CMK (cell line): ENCODE results near the gene ZBTB49.
"Not testable (repeated sequence)": the region's sequence is repeated elsewhere in the genome, so short reads cannot be mapped to it uniquely, and the experiment has no call there.

Experiments
- DNase-seq: peaks from one replicate; pipeline ENCODE4 v3.0.0-alpha.2; 2010; ENCODE audit warnings: low read depth

The ZBTB49 gene

GRCh38 chr4:4326166-4326565 is 36.1 kb downstream of the ZBTB49 start:
- no peak for DNase-seq

DNA sequence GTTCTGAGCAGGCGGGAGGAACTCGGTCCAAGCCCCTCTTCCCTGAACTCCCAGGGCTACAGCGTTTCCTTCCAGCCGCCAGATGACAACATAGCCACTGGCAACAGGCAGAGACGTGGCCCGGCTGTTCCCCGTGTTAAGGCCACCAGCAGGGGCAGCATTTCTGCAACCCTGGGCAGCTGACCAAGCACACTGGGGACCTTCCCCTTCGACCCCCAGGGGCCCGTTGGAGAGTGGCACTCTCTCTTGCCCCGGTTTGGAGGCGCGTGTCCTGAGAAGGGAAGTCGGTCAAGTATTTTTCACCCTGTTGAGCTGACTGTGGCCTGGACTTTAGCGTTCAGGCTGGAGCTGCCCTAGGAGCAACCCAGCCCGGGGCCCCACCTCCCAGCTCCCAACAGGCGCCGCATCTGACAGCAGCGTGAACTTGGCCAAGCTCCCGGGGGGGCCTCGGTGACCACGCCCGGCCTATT is 37.6 kb downstream of the ZBTB49 start:
- DNase-seq, result no peak

GRCh38 chr4:4328206-4328605 is 38.2 kb downstream of the ZBTB49 start:
- DNase-seq, result no peak

GRCh38 chr4:4328840-4329239 is 38.8 kb downstream of the ZBTB49 start:
- DNase-seq, result no peak

- DNase-seq, result no peak
These were observed 39.4 kb downstream of the ZBTB49 start for GRCh38 chr4:4329496-4329895.

GRCh38 chr4:4330794-4331193 is 40.7 kb downstream of the ZBTB49 start:
- DNase-seq, result no peak

- DNase-seq, result no peak
These were observed 42.5 kb downstream of the ZBTB49 start for GRCh38 chr4:4332529-4332928.

DNA sequence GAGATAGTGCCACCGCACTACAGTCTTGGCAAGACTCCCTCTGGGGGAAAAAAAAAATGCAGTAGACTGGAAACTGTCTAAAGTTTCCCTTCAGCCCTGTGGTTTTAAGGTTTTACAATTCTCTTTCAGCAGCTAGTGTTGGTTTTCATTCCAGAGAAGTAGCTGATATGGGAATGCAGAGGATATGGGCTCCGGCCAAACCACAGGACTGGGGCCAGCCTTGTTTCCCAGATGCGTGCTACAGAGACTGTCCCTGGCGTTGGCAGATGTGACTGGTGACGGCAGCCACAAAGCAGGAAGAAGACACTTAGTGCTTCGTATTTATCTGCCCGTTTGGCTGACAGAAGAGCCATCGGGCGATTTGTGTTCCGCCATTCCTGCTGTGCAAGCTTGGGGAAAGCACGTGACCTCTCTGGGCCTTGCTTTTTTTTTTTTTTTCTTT is 43.2 kb downstream of the ZBTB49 start:
- DNase-seq, result peak; percentile 31

DNA sequence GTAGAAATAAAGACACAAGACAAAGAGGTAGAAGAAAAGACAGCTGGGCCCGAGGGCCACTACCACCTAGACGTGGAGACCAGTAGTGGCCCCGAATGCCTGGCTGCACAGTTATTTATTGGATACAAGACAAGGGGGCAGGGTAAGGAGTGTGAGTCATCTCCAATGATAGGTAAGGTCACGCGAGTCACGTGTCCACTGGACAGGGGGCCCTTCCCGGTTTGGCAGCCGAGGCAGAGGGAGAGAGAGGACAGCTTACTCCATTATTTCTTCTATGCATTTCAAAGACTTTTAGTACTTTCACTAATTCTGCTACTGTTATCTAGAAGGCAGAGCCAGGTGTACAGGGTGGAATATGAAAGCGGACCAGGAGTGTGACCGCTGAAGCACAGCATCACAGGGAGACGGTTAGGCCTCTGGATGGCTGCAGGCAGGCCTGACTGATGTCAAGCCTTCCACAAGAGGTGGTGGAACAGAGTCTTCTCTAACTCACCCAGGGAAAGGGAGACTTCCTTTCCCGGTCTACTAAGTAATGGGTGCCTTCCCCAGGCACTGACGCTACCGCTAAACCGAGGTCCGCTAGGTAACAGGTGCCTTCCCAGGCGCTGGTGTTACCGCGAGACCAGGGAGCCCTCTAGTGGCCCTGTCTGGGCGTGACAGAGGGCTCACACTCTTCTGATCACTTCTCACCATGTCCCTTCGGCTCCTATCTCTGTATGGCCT is 44.9 kb downstream of the ZBTB49 start:
- DNase-seq, result no peak

GRCh38 chr4:4338210-4339001 is 48.4 kb downstream of the ZBTB49 start:
- no peak for DNase-seq

DNA sequence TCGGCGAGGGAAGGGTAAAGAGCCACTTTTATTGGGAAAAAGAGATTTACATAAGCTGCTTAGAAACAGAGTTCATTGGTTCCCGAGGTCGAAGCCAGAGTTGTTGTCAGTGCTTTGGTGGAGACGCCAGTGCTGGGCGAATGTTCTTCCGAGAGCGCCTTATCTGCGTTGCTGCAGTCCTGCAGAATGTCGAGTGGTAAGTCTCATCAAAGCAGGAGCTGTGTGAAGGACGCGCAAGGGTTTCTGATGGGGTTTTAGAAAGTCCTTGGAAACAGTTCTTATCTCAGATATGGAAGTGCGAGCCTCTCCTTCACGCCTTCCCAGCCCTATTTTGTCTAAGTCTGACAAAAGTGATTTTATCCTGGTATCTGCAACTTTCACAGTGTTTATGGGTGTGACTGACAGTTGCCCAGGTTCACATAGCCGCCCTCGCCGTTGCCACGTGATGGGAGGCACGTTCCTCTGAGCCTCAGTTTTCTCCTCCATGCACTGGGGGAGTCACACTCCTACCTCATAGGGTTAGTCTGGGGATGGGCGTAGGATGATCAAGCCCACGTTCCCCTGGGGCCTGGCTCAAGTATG is 49.5 kb downstream of the ZBTB49 start:
- no peak for DNase-seq

DNA sequence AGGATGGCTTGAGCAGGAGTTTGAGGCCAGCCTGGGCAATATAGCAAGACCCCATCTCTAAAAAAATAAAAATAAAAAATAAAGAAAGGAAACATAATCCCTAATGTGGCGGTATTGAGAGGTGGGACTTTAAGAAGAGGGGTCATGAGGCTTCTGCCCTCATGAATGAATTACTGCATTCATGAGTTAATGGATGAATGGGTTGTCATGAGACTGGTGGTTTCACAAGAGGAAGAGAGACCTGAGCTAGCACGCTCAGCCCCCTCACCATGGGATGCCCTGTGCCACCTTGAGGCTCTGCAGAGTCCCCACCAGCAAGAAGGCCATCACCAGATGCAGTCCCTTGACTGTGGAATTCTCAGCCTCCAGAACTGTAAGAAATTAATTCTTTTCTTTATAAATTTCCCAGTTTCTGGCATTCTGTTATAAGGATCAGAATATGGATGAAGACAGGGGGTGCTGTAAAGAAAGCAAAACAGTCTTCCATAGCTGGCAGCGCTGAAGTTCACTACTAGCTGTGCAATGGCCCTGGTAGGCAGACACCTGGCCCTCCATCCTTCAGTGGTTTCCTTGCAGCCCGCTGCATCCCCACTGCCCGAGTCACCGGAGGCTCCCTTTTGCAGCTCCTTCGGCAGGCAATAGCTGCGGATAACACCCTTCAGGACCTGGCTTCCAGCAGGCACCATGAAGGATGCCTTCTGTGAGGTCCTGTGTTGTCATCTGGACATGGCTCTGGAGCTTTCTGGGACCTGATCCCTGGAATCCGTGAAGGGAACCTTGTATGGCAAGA is 52.0 kb downstream of the ZBTB49 start:
- DNase-seq, result no peak

DNA sequence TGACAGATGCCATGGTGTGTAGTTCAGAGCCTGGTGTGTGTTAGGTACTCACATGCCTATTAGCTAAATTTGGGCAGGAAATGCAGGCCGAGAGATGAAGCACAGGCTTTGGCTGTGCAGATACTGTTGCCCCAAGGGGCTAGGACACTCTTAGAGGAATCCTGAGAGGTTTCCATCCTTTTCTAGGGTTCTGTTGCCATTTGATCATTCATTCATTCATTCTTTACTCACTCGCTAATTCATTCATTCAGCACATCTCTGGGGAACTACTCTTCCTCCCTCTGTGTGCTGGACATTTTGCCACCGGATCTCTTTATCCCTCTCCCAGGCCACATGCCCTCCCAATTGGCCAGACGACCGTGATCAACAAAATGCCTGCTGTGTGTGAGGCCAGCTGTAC is 53.0 kb downstream of the ZBTB49 start:
- no peak for DNase-seq

DNA sequence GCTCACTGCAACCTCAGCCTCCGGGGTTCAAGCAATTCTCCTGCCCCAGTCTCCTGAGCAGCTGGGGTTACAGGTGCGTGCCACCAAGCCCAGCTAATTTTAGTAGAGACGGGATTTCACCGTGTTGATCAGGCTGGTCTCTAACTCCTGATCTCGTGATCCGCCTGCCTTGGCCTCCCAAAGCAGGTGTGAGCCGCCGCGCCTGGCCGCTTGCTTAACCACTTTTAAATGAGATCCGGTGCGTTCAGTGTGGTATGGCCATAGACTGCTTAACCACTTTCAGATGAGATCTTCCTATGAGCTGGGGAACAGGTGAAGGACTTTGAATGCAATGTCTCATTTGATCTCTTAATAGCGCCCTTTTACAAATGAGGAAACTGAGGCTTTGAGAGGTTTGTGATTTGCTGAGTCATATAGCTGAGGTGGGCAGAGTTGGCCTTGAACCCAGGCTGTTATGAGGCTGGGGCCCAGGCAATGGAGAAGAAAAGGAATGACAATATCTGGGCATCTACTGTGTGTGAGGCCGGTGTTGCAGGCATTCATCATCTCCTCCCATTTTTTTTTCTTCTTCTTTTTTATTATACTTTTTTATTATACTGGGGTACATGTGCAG is 55.0 kb downstream of the ZBTB49 start:
- DNase-seq, result no peak

DNA sequence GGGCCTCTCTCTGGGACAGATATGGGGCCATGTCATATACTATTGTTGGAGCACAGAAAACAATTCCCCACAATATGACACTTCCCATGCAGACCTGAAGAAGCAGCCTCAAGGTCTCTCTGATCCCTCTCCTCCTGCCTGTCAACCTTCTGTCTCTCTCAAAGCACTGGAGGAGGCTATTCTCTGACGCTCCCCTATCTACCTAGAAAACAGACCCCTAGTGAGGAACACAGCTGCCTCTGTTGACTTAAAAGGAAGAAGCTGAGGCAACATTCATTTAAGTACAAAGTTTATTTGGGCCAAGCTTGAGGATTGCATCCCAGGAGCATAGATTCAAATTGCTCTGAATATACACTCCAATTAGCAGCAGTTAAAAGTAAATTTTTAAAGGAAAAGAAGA is 57.5 kb downstream of the ZBTB49 start:
- no peak for DNase-seq

DNA sequence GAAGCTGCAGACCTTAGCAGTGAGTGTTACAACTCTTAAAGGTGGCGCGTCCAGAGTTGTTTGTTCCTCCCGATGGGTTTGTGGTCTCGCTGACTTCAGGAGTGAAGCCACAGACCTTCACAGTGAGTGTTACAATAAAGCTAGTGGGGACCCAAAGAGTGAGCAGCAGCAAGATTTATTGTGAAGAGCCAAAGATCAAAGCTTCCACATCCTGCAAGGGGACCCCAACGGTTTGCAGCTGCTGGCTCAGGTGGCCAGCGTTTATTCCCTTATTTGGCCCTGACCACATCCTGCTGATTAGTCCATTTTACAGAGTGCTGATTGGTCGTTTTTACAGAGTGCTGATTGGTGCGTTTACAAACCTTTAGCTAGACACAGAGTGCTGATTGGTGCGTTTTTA is 58.5 kb downstream of the ZBTB49 start:
- not testable (repeated sequence) for DNase-seq

- DNase-seq, result no peak
These were observed 59.8 kb downstream of the ZBTB49 start for GRCh38 chr4:4349867-4350266.

DNA sequence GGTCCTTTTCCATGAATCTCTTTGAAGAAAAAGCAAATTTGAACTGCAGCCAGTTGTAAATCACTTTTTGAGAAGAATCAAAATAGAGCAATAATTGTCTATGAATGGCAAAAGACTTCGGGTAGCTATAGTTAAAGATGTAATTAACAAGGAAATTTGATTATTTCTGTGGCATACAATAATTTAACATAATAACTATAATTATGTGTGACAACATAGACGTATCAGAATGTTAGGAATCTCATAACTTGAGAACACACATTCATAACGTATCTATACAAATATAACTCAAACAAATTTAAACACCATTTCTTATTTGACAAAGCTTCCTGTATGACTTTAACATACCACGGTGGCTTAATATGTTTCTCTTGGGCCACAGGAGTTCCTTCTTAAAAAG is 60.9 kb downstream of the ZBTB49 start:
- no peak for DNase-seq

DNA sequence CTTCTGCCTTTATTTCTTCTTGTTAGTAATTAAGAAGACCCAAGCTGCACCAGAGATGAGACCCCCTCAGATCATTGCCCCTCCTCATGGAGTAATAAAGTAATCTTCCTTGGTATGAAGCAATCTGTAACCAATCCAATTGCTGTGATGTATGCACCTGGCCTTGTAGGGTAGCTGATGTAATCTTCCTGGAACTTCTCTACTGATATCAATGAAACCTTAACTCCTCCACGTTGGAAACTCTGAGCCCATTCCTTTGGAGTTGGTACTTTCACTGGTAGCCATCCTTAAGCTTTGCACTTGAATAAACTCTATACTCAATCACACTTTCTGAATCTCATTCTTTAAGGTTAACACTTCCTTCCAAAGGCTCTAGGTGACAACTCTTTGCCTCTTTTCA is 65.3 kb downstream of the ZBTB49 start:
- no peak for DNase-seq

GRCh38 chr4:4356106-4357041 is 66.3 kb downstream of the ZBTB49 start:
- DNase-seq, result no peak
